IPS-18c (cell line): ENCODE results near the gene KCTD18.

Experiments used
- H3K4me3 ChIP-seq: 2 replicates; pipeline ENCODE4 v1.7.0; 2013; ENCODE audit warnings: low read depth, mild to moderate bottlenecking, low read length, moderate library complexity; ENCODE audit not compliant: insufficient read depth
- H3K9me3 ChIP-seq: one replicate; pipeline ENCODE4 v1.6.1; 2013; ENCODE audit warnings: mild to moderate bottlenecking, low read length, moderate library complexity; ENCODE audit not compliant: control insufficient read depth, insufficient read depth

The KCTD18 gene

GRCh38 chr2:200467806-200468681 is 41.8 kb downstream of the KCTD18 start:
- Histone ChIP-seq H3K4me3 (no peak overlapping the region), H3K9me3 (no peaks in the 10 kb centered on the region)

- Histone ChIP-seq H3K9me3 (no peaks in the 10 kb centered on the region), H3K4me3 (no peak overlapping the region)
Observed at GRCh38 chr2:200466425-200467418, 43.1 kb downstream of the KCTD18 start.

- H3K4me3 ChIP-seq = no peak overlapping the region
- no peaks in the 10 kb centered on the region for H3K9me3 ChIP-seq
Observed at GRCh38 chr2:200463452-200463851, 46.4 kb downstream of the KCTD18 start.

GRCh38 chr2:200461846-200462710 is 47.8 kb downstream of the KCTD18 start:
- H3K9me3 ChIP-seq = no peaks in the 10 kb centered on the region
- H3K4me3 ChIP-seq = no peak overlapping the region

- Histone ChIP-seq H3K9me3 (no peaks in the 10 kb centered on the region), H3K4me3 (no peak overlapping the region)
Observed at GRCh38 chr2:200459101-200459500, 50.8 kb downstream of the KCTD18 start.

GRCh38 chr2:200456567-200456966 is 53.3 kb downstream of the KCTD18 start:
- no peaks in the 10 kb centered on the region for H3K9me3 ChIP-seq
- no peak overlapping the region for H3K4me3 ChIP-seq

- Histone ChIP-seq H3K9me3 (no peaks in the 10 kb centered on the region), H3K4me3 (no peak overlapping the region)
Observed at GRCh38 chr2:200455958-200456421, 53.9 kb downstream of the KCTD18 start.

GRCh38 chr2:200454927-200455801 is 54.7 kb downstream of the KCTD18 start:
- no peak overlapping the region for H3K4me3 ChIP-seq
- H3K9me3 ChIP-seq = no peaks in the 10 kb centered on the region

GRCh38 chr2:200453853-200454534 is 55.9 kb downstream of the KCTD18 start:
- no peak overlapping the region for H3K4me3 ChIP-seq
- no peaks in the 10 kb centered on the region for H3K9me3 ChIP-seq

GRCh38 chr2:200453142-200453852 is 56.6 kb downstream of the KCTD18 start:
- no peak overlapping the region for H3K4me3 ChIP-seq
- no peaks in the 10 kb centered on the region for H3K9me3 ChIP-seq

GRCh38 chr2:200452377-200452776 is 57.5 kb downstream of the KCTD18 start:
- Histone ChIP-seq H3K9me3 (no peaks in the 10 kb centered on the region), H3K4me3 (no peak overlapping the region)

GRCh38 chr2:200451511-200451910 is 58.4 kb downstream of the KCTD18 start:
- no peak overlapping the region for H3K4me3 ChIP-seq
- H3K9me3 ChIP-seq = no peaks in the 10 kb centered on the region

GRCh38 chr2:200450288-200450687 is 59.6 kb downstream of the KCTD18 start:
- no peak overlapping the region for H3K4me3 ChIP-seq
- H3K9me3 ChIP-seq = no peaks in the 10 kb centered on the region

- Histone ChIP-seq H3K4me3 (no peak overlapping the region), H3K9me3 (no peaks in the 10 kb centered on the region)
Observed at GRCh38 chr2:200449149-200449548, 60.7 kb downstream of the KCTD18 start.

- no peaks in the 10 kb centered on the region for H3K9me3 ChIP-seq
- H3K4me3 ChIP-seq = no peak overlapping the region
Observed at GRCh38 chr2:200448455-200448854, 61.4 kb downstream of the KCTD18 start.
